Activated CD4-positive, alpha-beta memory T cell treated with anti-CD3 and anti-CD28 coated beads, Interleukin-2, amount 10 ng/mL, durations not matched to agents 7 days and 5 days (primary cell): Measurements from ENCODE around the gene SNX6. TPM values are rescaled to one million over a fixed set of nuclear protein-coding genes. Genes with fewer than 3 reads are reported as not detected.
"Not testable (repeated sequence)": the region's sequence is repeated elsewhere in the genome, so short reads cannot be mapped to it uniquely, and the experiment has no call there.

Source experiments
- CTCF ChIA-PET: fragments of 350-600 bp; sonication (Branson Sonifier 250); formaldehyde crosslinking; loops from one replicate; lab custom pipeline; 2021; ENCODE audit warnings: antibody characterized with exemption, inconsistent platforms; lab: Charles Lee
- POLR2A ChIA-PET: fragments of 350-600 bp; sonication (Branson Sonifier 250); formaldehyde crosslinking; loops from one replicate; lab custom pipeline; 2021; ENCODE audit warnings: antibody characterized with exemption; lab: Charles Lee
- DNase-seq: peaks from one replicate; pipeline ENCODE4 v3.0.0-alpha.2; 2020
- H3K27ac Mint-ChIP-seq: one replicate; pipeline ENCODE4 v1.8.0; 2021; ENCODE audit warnings: mild to moderate bottlenecking, mixed read lengths
- H3K27me3 Mint-ChIP-seq: one replicate; pipeline ENCODE4 v1.8.0; 2021; ENCODE audit warnings: mixed read lengths
- H3K36me3 Mint-ChIP-seq: one replicate; pipeline ENCODE4 v1.8.0; 2021; ENCODE audit warnings: low read depth, mixed read lengths
- H3K4me1 Mint-ChIP-seq: one replicate; pipeline ENCODE4 v1.8.0; 2021; ENCODE audit warnings: mixed read lengths
- H3K4me3 Mint-ChIP-seq: one replicate; pipeline ENCODE4 v1.8.0; 2021; ENCODE audit warnings: mild to moderate bottlenecking, mixed read lengths
- H3K9me3 Mint-ChIP-seq: one replicate; pipeline ENCODE4 v1.8.0; 2021; ENCODE audit warnings: mixed read lengths
- total RNA-seq, 2 experiments: library from RNA; stranded (reverse); gene quantifications; one replicate each; pipeline ENCODE4 v1.2.3, GENCODE V29; 2021

SNX6 gene
- total RNA-seq, 2 experiments from 2014 or later, result 112 to 117 TPM

DNA sequence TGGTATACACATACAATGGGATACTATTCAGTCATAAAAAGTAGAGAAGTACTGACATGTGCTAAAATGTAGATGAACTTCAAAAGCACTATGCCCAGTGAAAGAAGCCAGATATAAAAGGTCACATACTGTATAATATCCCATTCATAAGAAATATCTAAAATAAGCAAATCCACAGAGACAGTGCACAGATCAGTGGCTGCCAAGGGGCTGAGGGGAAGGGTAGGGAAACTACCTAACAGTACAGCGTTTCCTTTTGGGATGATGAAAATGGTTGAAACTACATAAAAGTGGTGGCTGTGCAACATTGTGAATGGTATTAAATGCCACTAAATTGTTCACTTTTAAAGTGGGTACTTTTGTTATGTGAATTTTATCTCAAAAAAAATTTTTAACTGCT, 102.4 kb downstream of the SNX6 start:
- CTCF ChIA-PET, result no interaction called here
- H3K4me3 Mint-ChIP-seq, result no peak overlapping the region
- H3K36me3 Mint-ChIP-seq, result peaks cover 45% of the 10 kb centered on the region
- no peaks in the 10 kb centered on the region for H3K27me3 Mint-ChIP-seq
- no peaks in the 10 kb centered on the region for H3K9me3 Mint-ChIP-seq
- POLR2A ChIA-PET, result interaction anchor here (1.8 kb wide), 1 partner anchor 10 kb away, joined by 7 read pairs; no protein-coding TSS in a partner anchor
- no peak overlapping the region for H3K27ac Mint-ChIP-seq
- H3K4me1 Mint-ChIP-seq, result no peaks in the 10 kb centered on the region
- DNase-seq, result no peak

- H3K4me1 Mint-ChIP-seq, H3K9me3 Mint-ChIP-seq, DNase-seq, H3K27me3 Mint-ChIP-seq, H3K4me3 Mint-ChIP-seq, POLR2A ChIA-PET, H3K27ac Mint-ChIP-seq, CTCF ChIA-PET: not testable (repeated sequence)
- H3K36me3 Mint-ChIP-seq, result peaks cover 52% of the 10 kb centered on the region
Observed at GRCh38 chr14:34524216-34524615, 105.7 kb downstream of the SNX6 start.

- H3K4me3 Mint-ChIP-seq, result no peak overlapping the region
- no peaks in the 10 kb centered on the region for H3K4me1 Mint-ChIP-seq
- peaks cover 60% of the 10 kb centered on the region for H3K36me3 Mint-ChIP-seq
- ChIA-PET POLR2A (no interaction called here), CTCF (no interaction called here)
- no peaks in the 10 kb centered on the region for H3K27me3 Mint-ChIP-seq
- no peak overlapping the region for H3K27ac Mint-ChIP-seq
- no peak for DNase-seq
- H3K9me3 Mint-ChIP-seq, result no peaks in the 10 kb centered on the region
Observed at GRCh38 chr14:34522496-34522895, 107.5 kb downstream of the SNX6 start.

DNA sequence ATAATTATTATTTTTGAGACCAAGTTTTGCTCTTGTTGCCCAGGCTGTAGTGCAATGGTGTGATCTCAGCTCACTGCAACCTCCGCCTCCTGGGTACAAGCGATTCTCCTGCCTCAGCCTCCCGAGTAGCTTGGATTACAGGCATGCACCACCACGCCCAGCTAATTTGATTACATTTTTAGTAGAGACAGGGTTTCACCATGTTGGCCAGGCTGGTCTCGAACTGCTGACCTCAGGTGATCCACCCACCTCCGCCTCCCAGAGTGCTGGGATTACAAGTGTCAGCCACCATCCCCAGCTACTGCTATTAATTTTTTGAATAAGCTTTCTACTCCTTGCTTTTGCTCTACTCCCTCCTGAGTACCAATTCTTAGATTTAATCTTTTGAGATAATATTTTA, 108.9 kb downstream of the SNX6 start:
- H3K27ac Mint-ChIP-seq, DNase-seq, H3K4me1 Mint-ChIP-seq, POLR2A ChIA-PET, H3K9me3 Mint-ChIP-seq, H3K4me3 Mint-ChIP-seq, H3K27me3 Mint-ChIP-seq: not testable (repeated sequence)
- CTCF ChIA-PET, result interaction anchor here (0.7 kb wide), 1 partner anchor 194 kb away, joined by 3 read pairs; no protein-coding TSS in a partner anchor
- peaks cover 62% of the 10 kb centered on the region for H3K36me3 Mint-ChIP-seq

- H3K4me1 Mint-ChIP-seq, H3K4me3 Mint-ChIP-seq, H3K27me3 Mint-ChIP-seq, POLR2A ChIA-PET, CTCF ChIA-PET, H3K9me3 Mint-ChIP-seq, H3K27ac Mint-ChIP-seq, DNase-seq: not testable (repeated sequence)
- H3K36me3 Mint-ChIP-seq, result peaks cover 60% of the 10 kb centered on the region
Observed at GRCh38 chr14:34520304-34520970, 109.5 kb downstream of the SNX6 start.

Other genes starting within 250 kb of the SNX6 start
- 10 to 100 TPM; 12.8 to 14.0 TPM for gene SPTSSA, start 167.9 kb downstream of the SNX6 start, total RNA-seq
- 10 to 100 TPM; 34.9 to 38.6 TPM for gene EAPP, start 90.4 kb downstream of the SNX6 start, total RNA-seq
- gene CFL2, start 84.4 kb upstream of the SNX6 start, total RNA-seq, result 1 to 10 TPM; 7.7 to 9.0 TPM
- 10 to 100 TPM; 49.8 to 53.1 TPM for gene BAZ1A, start 245.2 kb upstream of the SNX6 start, total RNA-seq